Measurements from ENCODE around the gene ANAPC5.
"Not testable (repeated sequence)": the region's sequence is repeated elsewhere in the genome, so short reads cannot be mapped to it uniquely, and the experiment has no call there.

ANAPC5 gene

DNA sequence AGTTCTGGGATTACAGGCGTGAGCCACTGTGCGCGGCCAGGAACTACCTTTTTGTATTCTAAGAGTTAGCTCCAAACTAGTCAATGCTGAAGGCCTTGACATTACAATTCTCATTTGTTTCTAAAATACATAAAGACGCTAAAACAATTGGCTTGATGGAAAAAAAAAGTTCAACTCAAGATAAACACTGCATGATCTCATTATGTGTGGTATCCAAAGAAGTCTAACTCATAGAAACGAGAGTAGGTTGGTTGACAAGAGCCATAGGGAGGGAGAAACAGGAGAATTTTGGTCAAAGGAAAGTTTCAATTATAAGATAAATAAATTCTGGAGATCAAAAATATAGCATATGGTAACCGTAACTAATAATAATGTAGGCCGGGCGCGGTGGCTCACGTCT, 27.7 kb upstream of the ANAPC5 start:
- no peaks in the 10 kb centered on the region for H3K9me3 ChIP-seq (ENCODE audit: low read length)

DNA sequence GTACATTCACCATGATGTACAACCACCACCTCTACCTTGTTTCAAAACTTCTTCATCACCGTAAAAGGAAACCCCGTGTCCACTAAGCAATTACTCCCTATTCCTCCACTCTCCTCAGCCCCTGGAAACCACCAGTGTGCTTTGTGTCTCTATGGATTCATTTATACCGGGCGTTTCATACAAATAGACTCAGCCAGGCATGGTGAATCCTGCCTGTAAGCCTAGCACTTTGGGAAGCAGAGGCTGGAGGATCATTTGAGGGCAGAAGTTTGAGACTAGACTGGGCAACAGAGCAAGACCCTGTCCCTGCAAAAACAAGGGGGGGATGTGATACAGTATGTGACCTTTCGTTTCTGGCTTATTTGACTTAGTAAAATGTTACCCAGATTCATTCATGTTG, 26.5 kb upstream of the ANAPC5 start:
- Histone ChIP-seq H3K4me1 (ENCODE audit: insufficient read depth, low read length) (no peaks in the 10 kb centered on the region), H3K9me3 (ENCODE audit: low read length) (no peaks in the 10 kb centered on the region), H3K36me3 (ENCODE audit: insufficient read depth, low read length) (no peaks in the 10 kb centered on the region), H3K4me3 (ENCODE audit: low read length) (no peak overlapping the region), H3K27me3 (ENCODE audit: insufficient read depth, low read length) (no peaks in the 10 kb centered on the region), H2AFZ (ENCODE audit: low read depth, low read length) (no peak overlapping the region)

More for the DNA sequence above, 27.7 kb upstream of the ANAPC5 start:
- Histone ChIP-seq H3K4me3 (ENCODE audit: low read length) (no peak overlapping the region), H3K4me1 (ENCODE audit: insufficient read depth, low read length) (no peaks in the 10 kb centered on the region), H3K27me3 (ENCODE audit: insufficient read depth, low read length) (no peaks in the 10 kb centered on the region), H2AFZ (ENCODE audit: low read depth, low read length) (no peak overlapping the region), H3K36me3 (ENCODE audit: insufficient read depth, low read length) (no peaks in the 10 kb centered on the region)

DNA sequence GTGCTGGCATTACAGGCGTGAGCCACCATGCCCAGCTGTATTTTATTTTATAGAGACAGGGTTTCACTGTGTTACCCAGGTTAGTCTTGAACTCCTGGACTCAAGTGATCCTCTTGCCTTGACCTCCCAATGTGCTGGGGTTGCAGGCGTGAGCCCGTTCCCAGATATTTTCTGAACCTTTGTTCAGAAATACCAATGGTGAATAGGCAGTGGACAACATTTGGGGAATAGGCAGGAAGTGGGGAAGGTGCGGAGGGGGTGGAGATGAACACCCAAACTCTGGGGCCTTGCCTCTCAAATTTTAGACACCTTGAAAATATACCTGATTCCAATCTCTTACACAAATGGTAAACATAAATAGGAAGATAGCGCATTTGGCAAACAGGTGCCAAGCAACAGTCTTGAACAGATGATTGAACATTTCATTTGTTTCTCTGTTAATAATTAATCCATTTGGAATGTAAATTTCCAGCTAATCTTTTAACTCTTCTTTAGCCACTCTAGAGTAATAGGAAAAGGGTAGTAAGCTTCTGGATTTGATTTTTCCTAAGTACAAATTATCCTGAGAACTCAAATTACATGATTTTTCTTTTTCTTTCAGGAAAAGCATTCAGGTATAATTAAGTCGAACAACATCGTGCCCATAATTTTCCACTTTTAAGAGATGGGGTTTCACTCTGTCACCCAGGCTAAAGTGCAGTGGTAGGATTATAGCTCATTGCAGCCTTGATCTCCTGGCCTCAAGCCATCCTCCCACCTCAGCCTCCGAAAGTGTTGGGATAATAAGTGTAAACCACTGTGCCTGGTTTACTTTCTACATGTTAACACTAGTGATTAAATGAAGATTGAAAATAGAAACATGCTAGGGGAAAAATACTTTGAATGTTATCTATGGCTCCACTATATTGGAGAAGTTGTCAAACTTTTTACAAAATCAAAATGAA, 24.8 kb upstream of the ANAPC5 start:
- Histone ChIP-seq H3K4me1 (ENCODE audit: insufficient read depth, low read length) (no peaks in the 10 kb centered on the region), H3K27me3 (ENCODE audit: insufficient read depth, low read length) (no peaks in the 10 kb centered on the region), H3K9me3 (ENCODE audit: low read length) (no peaks in the 10 kb centered on the region), H3K4me3 (ENCODE audit: low read length) (no peak overlapping the region), H2AFZ (ENCODE audit: low read depth, low read length) (no peak overlapping the region), H3K36me3 (ENCODE audit: insufficient read depth, low read length) (no peaks in the 10 kb centered on the region)

DNA sequence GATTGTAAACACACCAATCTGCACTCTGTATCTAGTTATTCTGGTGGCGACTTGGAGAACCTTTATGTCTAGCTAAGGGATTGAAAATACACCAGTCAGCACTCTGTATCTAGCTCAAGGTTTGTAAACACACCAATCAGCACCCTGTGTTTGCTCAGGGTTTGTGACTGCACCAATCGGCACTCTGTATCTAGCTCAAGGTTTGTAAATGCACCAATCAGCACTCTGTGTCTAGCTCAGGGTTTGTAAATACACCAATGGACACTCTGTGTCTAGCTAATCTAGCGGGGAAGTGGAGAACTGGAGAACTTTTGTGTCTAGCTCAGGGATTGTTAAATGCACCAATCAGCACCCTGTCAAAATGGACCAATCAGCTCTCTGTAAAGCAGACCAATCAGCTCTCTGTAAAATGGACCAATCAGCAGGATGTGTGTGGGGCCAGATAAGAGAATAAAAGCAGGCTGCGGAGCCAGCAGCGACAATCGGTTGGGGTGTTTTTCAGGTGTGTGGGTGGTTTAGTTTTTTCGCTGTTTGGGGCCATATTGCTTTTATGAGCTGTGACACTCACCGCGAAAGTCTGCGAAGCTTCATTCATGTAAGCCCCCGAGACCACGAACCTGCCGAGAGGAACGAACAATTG, 22.9 kb upstream of the ANAPC5 start:
- not testable (repeated sequence) for H3K4me1 ChIP-seq (ENCODE audit: insufficient read depth, low read length); H3K9me3 ChIP-seq (ENCODE audit: low read length); H3K36me3 ChIP-seq (ENCODE audit: insufficient read depth, low read length); H2AFZ ChIP-seq (ENCODE audit: low read depth, low read length); H3K27me3 ChIP-seq (ENCODE audit: insufficient read depth, low read length); H3K4me3 ChIP-seq (ENCODE audit: low read length)

DNA sequence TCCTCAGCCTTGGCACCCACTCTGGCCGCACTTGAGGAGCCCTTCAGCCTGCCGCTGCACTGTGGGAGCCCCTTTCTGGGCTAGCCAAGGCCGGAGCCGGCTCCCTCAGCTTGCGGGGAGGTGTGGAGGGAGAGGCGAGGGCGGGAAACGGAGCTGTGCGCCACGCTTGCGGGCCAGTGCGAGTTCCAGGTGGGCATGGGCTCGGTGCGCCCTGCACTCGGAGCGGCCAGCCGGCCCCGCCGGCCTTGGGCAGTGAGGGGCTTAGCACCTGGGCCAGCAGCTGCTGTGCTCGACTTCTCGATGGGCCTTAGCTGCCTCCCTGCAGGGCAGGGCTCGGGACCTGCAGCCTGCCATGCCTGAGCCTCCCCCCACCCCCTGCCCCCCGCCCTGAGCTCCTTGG, 22.1 kb upstream of the ANAPC5 start:
- H3K27me3 ChIP-seq (ENCODE audit: insufficient read depth, low read length); H3K4me1 ChIP-seq (ENCODE audit: insufficient read depth, low read length); H2AFZ ChIP-seq (ENCODE audit: low read depth, low read length); H3K9me3 ChIP-seq (ENCODE audit: low read length); H3K4me3 ChIP-seq (ENCODE audit: low read length); H3K36me3 ChIP-seq (ENCODE audit: insufficient read depth, low read length): not testable (repeated sequence)

DNA sequence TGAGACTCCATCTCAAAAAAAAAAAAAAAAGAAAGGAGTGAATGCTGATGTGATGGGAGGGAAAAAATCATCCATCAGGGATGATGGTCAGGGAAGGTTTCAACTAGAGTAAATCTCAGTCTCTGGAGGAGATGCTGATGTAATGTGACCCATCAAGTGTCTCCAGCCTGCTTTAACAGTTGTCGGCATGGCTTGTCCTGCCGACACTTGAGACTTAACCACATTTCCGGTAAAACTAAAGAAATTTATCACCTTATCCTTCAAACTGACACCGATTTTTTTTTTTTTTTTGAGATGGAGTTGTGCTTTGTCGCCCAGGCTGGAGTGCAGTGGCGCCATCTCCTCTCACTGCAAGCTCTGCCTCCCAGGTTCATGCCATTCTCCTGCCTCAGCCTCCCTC, 21.5 kb upstream of the ANAPC5 start:
- Histone ChIP-seq H3K36me3 (ENCODE audit: insufficient read depth, low read length) (no peaks in the 10 kb centered on the region), H2AFZ (ENCODE audit: low read depth, low read length) (no peak overlapping the region), H3K4me3 (ENCODE audit: low read length) (no peak overlapping the region), H3K4me1 (ENCODE audit: insufficient read depth, low read length) (no peaks in the 10 kb centered on the region), H3K27me3 (ENCODE audit: insufficient read depth, low read length) (no peaks in the 10 kb centered on the region), H3K9me3 (ENCODE audit: low read length) (no peaks in the 10 kb centered on the region)

DNA sequence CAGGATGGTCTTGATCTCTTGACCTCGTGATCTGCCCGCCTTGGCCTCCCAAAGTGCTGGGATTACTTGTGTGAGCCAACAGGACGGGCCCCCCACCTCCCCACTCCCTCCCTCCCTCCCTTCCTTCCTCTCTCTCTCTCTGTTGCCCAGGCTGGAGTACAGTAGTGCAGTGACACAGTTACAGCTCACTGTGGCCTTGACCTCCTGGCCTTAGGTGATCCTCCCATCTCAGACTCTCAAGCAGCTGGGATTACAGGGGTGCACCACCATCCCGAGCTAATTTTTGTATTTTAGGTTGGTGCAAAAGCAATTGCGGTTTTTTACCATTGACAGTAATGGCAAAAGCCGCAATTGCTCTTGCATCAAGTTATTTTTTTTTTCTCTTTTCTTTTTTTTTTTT, 19.2 kb upstream of the ANAPC5 start:
- Histone ChIP-seq H3K4me3 (ENCODE audit: low read length) (no peak overlapping the region), H3K9me3 (ENCODE audit: low read length) (no peaks in the 10 kb centered on the region), H2AFZ (ENCODE audit: low read depth, low read length) (no peak overlapping the region), H3K27me3 (ENCODE audit: insufficient read depth, low read length) (no peaks in the 10 kb centered on the region), H3K4me1 (ENCODE audit: insufficient read depth, low read length) (no peaks in the 10 kb centered on the region), H3K36me3 (ENCODE audit: insufficient read depth, low read length) (no peaks in the 10 kb centered on the region)

DNA sequence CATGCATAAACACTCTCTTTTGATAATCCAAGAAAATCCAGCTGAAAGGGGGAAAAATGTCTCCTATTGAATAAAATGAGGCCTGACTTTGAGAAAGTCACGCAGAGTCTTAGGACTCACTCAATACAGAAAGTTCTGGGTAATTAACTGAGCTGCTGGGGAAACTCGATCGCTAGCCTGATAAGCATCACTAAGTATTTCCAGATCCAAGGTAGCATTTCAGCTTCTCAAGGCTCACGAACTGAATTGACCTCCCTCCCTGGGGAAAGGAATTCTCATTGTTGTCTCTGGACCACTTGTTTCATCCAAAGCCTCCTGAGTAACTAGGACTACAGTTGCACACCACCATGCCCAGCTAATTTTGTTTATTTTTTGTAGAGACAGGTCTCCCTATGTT, 13.8 kb upstream of the ANAPC5 start:
- H2AFZ ChIP-seq (ENCODE audit: low read depth, low read length), result no peak overlapping the region
- H3K27me3 ChIP-seq (ENCODE audit: insufficient read depth, low read length), result no peaks in the 10 kb centered on the region
- H3K4me3 ChIP-seq (ENCODE audit: low read length), result no peak overlapping the region
- H3K36me3 ChIP-seq (ENCODE audit: insufficient read depth, low read length), result no peaks in the 10 kb centered on the region
- no peaks in the 10 kb centered on the region for H3K9me3 ChIP-seq (ENCODE audit: low read length)
- no peaks in the 10 kb centered on the region for H3K4me1 ChIP-seq (ENCODE audit: insufficient read depth, low read length)

DNA sequence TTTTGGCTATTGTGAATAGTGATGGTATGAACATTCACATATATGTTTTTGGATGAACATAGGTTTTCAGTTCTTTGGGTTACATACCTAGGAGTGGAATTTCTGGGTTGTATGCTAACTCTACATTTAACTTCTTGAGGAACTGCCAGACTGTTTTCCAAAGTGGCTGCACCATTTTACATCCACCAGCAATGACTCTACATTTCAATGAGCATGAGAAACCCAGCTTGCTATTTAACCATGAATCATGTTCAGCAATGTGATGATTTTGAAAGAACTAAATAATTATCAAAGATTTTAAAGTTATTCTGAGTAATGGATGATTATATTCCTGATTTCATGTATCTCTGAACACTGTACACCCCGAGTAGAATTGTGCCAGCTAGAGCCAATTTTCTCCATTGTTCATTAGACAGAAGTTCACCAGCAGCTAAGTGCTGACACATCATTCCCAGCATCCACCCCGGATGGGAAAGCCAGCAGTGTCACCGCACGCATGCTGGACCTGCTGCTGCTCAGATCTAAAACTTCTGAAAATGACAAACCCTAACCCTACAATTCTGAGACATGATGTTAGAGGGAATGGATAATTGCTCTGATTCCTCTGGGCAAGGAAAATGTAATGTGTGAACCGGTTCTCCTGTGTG, 13.3 kb upstream of the ANAPC5 start:
- no peaks in the 10 kb centered on the region for H3K9me3 ChIP-seq (ENCODE audit: low read length)
- no peaks in the 10 kb centered on the region for H3K4me1 ChIP-seq (ENCODE audit: insufficient read depth, low read length)
- no peak overlapping the region for H2AFZ ChIP-seq (ENCODE audit: low read depth, low read length)
- no peaks in the 10 kb centered on the region for H3K36me3 ChIP-seq (ENCODE audit: insufficient read depth, low read length)
- no peak overlapping the region for H3K4me3 ChIP-seq (ENCODE audit: low read length)
- H3K27me3 ChIP-seq (ENCODE audit: insufficient read depth, low read length), result no peaks in the 10 kb centered on the region

DNA sequence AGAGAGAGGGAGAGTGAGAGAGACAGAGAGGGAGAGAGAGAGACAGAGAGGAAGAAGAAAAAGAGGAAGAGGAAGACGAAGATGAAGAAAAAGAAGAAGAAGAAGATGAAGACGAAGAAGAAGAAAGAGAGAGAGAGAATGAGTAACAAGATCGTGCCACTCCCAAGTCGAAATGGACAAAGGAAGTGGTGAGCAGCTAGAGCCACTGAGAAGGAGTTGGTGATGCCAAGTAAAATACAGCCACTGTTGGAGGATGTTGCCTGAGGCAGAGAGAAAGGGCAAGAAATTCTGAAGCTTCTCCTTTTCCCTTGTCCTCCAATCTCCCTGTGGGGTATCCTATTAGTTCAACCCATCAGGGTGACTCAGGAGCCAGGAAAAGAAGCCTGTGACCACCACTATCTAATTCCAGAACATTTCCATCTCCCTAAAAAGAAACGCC, 12.5 kb upstream of the ANAPC5 start:
- Histone ChIP-seq H3K36me3 (ENCODE audit: insufficient read depth, low read length) (no peaks in the 10 kb centered on the region), H2AFZ (ENCODE audit: low read depth, low read length) (no peak overlapping the region), H3K9me3 (ENCODE audit: low read length) (no peaks in the 10 kb centered on the region), H3K4me3 (ENCODE audit: low read length) (no peak overlapping the region), H3K27me3 (ENCODE audit: insufficient read depth, low read length) (no peaks in the 10 kb centered on the region), H3K4me1 (ENCODE audit: insufficient read depth, low read length) (no peaks in the 10 kb centered on the region)

DNA sequence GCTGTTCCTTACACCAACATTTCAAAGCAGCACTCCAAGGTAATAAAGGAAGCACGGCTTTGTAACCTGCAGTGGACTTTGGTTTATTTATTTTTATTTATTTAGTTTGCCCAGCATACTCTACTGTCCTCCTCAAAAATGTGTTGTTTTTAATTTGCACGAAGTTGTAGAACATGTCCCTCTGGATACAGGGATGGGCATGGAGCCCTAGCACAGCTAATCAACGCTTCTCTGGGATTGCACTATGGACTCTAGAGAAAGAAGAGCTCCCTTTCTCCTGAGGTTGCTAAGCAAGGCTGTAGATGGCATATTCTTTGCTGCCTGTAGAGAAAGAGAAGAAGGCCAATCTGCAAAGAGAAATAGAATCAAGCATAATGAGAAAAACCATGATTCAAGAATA, 5.9 kb upstream of the ANAPC5 start:
- Histone ChIP-seq H3K36me3 (ENCODE audit: insufficient read depth, low read length) (no peaks in the 10 kb centered on the region), H3K27me3 (ENCODE audit: insufficient read depth, low read length) (no peaks in the 10 kb centered on the region), H3K4me1 (ENCODE audit: insufficient read depth, low read length) (no peaks in the 10 kb centered on the region), H3K9me3 (ENCODE audit: low read length) (no peaks in the 10 kb centered on the region), H2AFZ (ENCODE audit: low read depth, low read length) (no peak overlapping the region), H3K4me3 (ENCODE audit: low read length) (no peak overlapping the region)

DNA sequence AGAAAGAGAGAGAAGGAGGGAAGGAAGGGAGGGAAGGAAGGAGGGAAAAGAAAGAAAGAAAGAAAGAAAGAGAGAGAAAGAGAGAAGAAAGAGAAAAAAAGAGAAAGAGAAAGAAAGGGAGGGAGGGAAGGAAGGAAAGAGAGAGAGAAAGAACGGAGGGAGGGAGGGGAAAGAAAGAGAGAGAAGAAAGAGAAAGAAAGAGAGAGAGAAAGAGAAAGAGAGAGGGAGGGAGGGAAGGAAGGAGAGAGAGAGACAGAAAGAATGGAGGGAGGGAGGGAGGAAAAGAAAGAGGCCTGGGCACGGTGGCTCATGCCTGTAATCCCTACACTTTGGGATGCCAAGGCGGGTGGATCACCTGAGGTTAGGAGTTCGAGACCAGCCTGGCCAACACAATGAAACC, 5.1 kb upstream of the ANAPC5 start:
- Histone ChIP-seq H2AFZ (ENCODE audit: low read depth, low read length) (no peak overlapping the region), H3K27me3 (ENCODE audit: insufficient read depth, low read length) (no peaks in the 10 kb centered on the region), H3K9me3 (ENCODE audit: low read length) (no peaks in the 10 kb centered on the region), H3K4me1 (ENCODE audit: insufficient read depth, low read length) (no peaks in the 10 kb centered on the region), H3K36me3 (ENCODE audit: insufficient read depth, low read length) (no peaks in the 10 kb centered on the region), H3K4me3 (ENCODE audit: low read length) (no peak overlapping the region)

DNA sequence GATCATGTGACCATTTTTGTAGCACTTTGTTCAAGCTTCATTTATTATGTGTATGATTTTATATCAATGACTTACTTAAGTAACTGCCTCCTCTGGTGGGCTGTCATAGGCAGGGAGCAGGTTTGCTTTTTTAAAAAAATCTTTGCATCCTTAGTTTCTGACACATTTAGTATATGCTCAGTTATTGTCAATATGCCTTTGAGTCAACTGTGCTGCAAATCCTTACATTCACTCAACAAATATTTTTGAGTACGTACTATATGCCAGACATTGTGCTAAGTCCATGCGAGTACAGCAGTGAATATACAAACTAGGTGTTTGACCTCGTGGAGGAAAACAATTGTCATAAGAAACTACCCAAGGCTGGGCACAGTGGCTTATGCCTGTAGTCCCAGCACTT, 4.4 kb upstream of the ANAPC5 start:
- no peaks in the 10 kb centered on the region for H3K27me3 ChIP-seq (ENCODE audit: insufficient read depth, low read length)
- no peaks in the 10 kb centered on the region for H3K36me3 ChIP-seq (ENCODE audit: insufficient read depth, low read length)
- no peak overlapping the region for H3K4me3 ChIP-seq (ENCODE audit: low read length)
- no peaks in the 10 kb centered on the region for H3K4me1 ChIP-seq (ENCODE audit: insufficient read depth, low read length)
- H3K9me3 ChIP-seq (ENCODE audit: low read length), result no peaks in the 10 kb centered on the region
- H2AFZ ChIP-seq (ENCODE audit: low read depth, low read length), result no peak overlapping the region

All from neuron (in vitro differentiated cells).